HCT116 (cell line): ENCODE measurements around the gene HPS1.

Experiments
- CEBPB ChIP-seq: IDR thresholded peaks from 2 replicates; pipeline ENCODE4 v1.6.1; 2012; ENCODE audit warnings: low read depth
- EZH2phosphoT487 ChIP-seq: fragments of 200-600 bp; IDR thresholded peaks from 2 replicates; pipeline ENCODE4 v1.6.1; 2018; ENCODE audit warnings: antibody characterized with exemption, borderline replicate concordance
- JUND ChIP-seq: IDR thresholded peaks from 2 replicates; pipeline ENCODE4 v1.6.1; 2012
- POLR2A ChIP-seq: IDR thresholded peaks from 2 replicates; pipeline ENCODE4 v1.7.0; 2011; ENCODE audit warnings: borderline replicate concordance; ENCODE audit not compliant: insufficient read depth, insufficient read length; ENCODE audit errors: extremely low read depth
- POLR2AphosphoS5 ChIP-seq: IDR thresholded peaks from 2 replicates; pipeline ENCODE4 v1.6.1; 2011; ENCODE audit warnings: mild to moderate bottlenecking, low read depth, low read length, moderate library complexity
- YY1 ChIP-seq: IDR thresholded peaks from 2 replicates; pipeline ENCODE4 v1.6.1; 2011; ENCODE audit warnings: low read length, low read depth, moderate library complexity, mild to moderate bottlenecking; ENCODE audit not compliant: insufficient replicate concordance; ENCODE audit errors: extremely low read depth
- TF ChIP-seq, protein P1 (sequence below), 3 experiments: fragments of 200-600 bp in 1 of 3; sonication (generic) in 1 of 3; IDR thresholded peaks in 2 of 3; conservative IDR thresholded peaks in 1 of 3; 2 replicates each; pipeline ENCODE4 v1.5.1; 2012 to 2017; ENCODE audit warnings: low read depth in 2 of 3, low read length in 2 of 3, antibody characterized with exemption in 1 of 3, borderline replicate concordance in 1 of 3, control low read depth in 1 of 3, mild to moderate bottlenecking in 1 of 3, mixed read lengths in 1 of 3, mixed run types in 1 of 3, moderate library complexity in 1 of 3; ENCODE audit not compliant: insufficient read depth in 1 of 3

DNA sequence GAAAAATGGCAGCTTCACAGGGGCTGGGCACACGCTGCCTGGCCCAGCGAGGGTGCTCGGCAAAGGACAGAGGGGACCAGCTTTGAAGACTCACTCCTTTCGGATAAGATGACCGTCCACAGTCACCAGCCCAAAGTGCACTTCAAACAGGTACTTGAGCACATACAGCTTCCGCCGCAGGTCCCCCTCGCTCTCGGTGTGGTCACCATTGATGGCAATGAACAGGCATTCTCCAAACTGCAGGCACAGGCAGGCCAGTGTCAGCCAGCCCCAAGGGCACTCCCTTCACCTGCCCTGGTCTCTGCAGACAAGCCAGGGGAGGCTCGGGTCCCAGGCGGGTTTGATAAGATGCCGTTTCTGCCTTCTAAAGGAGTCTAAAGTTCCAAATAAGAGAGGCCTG is 11.6 kb downstream of the HPS1 start:
- no peak for TF ChIP-seq JUND
- no peak for TF ChIP-seq POLR2AphosphoS5
- TF ChIP-seq EZH2phosphoT487 = no peak
- TF ChIP-seq POLR2A = no peak
- TF ChIP-seq, protein P1, sequence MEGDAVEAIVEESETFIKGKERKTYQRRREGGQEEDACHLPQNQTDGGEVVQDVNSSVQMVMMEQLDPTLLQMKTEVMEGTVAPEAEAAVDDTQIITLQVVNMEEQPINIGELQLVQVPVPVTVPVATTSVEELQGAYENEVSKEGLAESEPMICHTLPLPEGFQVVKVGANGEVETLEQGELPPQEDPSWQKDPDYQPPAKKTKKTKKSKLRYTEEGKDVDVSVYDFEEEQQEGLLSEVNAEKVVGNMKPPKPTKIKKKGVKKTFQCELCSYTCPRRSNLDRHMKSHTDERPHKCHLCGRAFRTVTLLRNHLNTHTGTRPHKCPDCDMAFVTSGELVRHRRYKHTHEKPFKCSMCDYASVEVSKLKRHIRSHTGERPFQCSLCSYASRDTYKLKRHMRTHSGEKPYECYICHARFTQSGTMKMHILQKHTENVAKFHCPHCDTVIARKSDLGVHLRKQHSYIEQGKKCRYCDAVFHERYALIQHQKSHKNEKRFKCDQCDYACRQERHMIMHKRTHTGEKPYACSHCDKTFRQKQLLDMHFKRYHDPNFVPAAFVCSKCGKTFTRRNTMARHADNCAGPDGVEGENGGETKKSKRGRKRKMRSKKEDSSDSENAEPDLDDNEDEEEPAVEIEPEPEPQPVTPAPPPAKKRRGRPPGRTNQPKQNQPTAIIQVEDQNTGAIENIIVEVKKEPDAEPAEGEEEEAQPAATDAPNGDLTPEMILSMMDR (IDR thresholded peaks at IDR 0.05 in 2 of 3, conservative IDR thresholded peaks at IDR 0.05 in 1 of 3; ENCODE audit: borderline replicate concordance in 1 of 3, insufficient read depth in 1 of 3, low read depth in 2 of 3, low read length in 2 of 3) = no peak
- no peak for TF ChIP-seq CEBPB
- TF ChIP-seq YY1 = no peak
